Breast epithelium (tissue), 3 donors: ENCODE results near the gene MAGEA2B.
"Not testable (repeated sequence)": the region's sequence is repeated elsewhere in the genome, so short reads cannot be mapped to it uniquely, and the experiment has no call there.

Experiments
- POLR2AphosphoS5 ChIP-seq, 3 donors: sonication (generic); formaldehyde crosslinking; IDR thresholded peaks; one replicate each; pipeline ENCODE4 v1.6.1; 2017; ENCODE audit warnings: antibody characterized with exemption in 3 of 3
- TF ChIP-seq, protein P1 (sequence below), 3 donors: fragments of 450-650 bp; IDR thresholded peaks; one replicate each; pipeline ENCODE4 v1.5.1; 2016 to 2017; ENCODE audit warnings: antibody characterized with exemption in 3 of 3, mild to moderate bottlenecking in 3 of 3, moderate library complexity in 3 of 3

DNA sequence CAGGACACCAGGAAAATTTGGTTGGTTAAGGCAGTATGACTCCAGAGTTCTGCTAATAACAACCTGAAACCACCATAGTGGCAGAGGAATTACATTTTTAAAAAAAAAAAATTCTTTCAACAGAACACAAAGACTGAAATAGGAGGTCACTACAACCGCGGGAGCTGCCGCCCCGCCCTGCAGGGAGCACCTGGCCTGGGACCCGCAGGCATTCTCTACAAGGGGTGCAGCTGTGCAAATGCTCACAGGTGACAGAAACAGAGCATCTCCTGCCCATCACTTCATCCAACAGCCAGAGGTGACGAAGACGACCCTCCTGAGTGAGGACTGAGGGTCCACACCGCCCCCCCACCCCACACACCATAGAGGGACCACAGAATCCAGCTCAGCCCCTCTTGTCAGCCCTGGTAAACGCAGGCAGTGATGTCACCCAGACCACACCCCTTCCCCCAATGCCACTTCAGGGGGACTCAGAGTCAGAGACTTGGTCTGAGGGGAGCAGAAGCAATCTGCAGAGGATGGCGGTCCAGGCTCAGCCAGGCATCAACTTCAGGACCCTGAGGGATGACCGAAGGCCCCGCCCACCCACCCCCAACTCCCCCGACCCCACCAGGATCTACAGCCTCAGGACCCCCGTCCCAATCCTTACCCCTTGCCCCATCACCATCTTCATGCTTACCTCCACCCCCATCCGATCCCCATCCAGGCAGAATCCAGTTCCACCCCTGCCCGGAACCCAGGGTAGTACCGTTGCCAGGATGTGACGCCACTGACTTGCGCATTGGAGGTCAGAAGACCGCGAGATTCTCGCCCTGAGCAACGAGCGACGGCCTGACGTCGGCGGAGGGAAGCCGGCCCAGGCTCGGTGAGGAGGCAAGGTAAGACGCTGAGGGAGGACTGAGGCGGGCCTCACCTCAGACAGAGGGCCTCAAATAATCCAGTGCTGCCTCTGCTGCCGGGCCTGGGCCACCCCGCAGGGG is 16.2 kb upstream of the MAGEA2B start, which contains the start of gene MAGEA3:
- TF ChIP-seq, protein P1, sequence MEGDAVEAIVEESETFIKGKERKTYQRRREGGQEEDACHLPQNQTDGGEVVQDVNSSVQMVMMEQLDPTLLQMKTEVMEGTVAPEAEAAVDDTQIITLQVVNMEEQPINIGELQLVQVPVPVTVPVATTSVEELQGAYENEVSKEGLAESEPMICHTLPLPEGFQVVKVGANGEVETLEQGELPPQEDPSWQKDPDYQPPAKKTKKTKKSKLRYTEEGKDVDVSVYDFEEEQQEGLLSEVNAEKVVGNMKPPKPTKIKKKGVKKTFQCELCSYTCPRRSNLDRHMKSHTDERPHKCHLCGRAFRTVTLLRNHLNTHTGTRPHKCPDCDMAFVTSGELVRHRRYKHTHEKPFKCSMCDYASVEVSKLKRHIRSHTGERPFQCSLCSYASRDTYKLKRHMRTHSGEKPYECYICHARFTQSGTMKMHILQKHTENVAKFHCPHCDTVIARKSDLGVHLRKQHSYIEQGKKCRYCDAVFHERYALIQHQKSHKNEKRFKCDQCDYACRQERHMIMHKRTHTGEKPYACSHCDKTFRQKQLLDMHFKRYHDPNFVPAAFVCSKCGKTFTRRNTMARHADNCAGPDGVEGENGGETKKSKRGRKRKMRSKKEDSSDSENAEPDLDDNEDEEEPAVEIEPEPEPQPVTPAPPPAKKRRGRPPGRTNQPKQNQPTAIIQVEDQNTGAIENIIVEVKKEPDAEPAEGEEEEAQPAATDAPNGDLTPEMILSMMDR (IDR thresholded peaks at IDR 0.05), result not testable (repeated sequence)
- TF ChIP-seq POLR2AphosphoS5 (IDR thresholded peaks at IDR 0.05), result not testable (repeated sequence)
